C1 segment of cervical spinal cord (tissue), 14 donors: ENCODE data around the gene CHID1.

Experiments used
- DNase-seq, 14 donors: peaks; one replicate each; lab custom pipeline; 2025; lab: John Stamatoyannopoulos, UW

CHID1 gene

DNA sequence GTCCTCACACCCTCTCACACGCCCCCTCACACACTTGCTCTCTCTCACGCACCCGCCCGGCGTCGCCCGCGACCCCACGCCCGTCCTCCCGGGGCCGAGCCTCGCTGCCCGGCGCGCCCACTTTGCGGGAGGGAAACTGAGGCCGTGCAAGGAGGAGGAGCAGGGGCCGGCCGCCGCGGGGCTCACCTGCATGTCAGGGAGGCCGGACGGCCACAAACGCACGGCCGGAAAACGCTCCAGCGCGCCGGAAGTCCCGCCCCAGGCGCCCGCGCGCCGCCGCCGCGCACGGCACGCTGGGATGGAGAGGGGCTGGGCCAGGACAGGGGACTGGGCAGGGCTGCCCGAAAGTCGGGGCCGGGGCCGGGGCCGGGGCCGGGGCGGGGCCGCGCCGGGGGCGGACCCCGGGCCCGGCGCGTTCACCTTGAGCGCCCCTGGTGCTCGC, at the start of gene CHID1:
Gene CHID1 (minus strand): TSS at position 222 of the 442 bp plus-strand sequence. CDS start 5,994 bp downstream, outside the sequence.
- peak in 13 of 14 donors; percentile 52 to 93 (median 80) for DNase-seq

- DNase-seq, result no peak
Observed at GRCh38 chr11:959608-960007, 49.0 kb upstream of the CHID1 start.

DNA sequence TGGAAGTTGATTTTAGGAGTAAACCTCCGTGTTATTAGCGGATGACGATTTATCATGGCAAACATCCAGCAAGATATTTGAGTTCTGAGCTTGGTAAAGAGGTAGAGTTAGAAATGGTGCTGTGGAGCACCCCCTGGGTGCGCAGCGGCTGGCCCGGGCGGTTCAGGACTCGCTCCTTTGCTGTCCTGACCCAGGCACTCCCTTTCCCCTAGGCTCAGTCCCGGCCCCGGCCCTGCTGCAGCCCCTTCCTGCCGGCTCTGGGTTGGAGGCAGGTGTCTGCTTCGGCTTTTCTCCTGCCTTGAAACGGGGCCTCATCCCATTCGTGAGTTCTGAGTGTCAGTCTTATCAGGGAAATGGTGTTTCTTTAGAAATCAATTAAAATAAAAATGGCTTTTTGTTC, 48.4 kb upstream of the CHID1 start:
- no peak for DNase-seq

DNA sequence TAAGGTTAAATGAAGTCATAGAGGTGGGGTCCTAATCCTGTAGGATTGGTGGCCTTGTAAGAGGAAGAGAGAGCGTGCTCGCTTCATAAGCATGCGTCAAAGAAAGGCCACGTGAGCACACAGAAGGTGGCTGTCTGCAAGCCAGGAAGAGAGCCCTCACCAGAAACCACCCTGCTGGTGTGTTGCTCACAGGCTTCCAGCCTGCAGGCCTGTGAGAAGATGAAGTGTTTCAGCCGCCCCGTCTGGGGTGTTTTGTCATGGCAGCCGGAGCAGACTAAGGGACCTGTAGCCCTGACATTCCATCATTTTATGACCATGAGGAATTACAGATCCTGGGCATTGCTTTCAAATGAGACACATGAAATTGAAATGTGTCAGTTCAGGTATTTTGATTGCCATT, 47.5 kb upstream of the CHID1 start:
- no peak for DNase-seq

GRCh38 chr11:957212-957920, 46.8 kb upstream of the CHID1 start:
- no peak for DNase-seq

DNA sequence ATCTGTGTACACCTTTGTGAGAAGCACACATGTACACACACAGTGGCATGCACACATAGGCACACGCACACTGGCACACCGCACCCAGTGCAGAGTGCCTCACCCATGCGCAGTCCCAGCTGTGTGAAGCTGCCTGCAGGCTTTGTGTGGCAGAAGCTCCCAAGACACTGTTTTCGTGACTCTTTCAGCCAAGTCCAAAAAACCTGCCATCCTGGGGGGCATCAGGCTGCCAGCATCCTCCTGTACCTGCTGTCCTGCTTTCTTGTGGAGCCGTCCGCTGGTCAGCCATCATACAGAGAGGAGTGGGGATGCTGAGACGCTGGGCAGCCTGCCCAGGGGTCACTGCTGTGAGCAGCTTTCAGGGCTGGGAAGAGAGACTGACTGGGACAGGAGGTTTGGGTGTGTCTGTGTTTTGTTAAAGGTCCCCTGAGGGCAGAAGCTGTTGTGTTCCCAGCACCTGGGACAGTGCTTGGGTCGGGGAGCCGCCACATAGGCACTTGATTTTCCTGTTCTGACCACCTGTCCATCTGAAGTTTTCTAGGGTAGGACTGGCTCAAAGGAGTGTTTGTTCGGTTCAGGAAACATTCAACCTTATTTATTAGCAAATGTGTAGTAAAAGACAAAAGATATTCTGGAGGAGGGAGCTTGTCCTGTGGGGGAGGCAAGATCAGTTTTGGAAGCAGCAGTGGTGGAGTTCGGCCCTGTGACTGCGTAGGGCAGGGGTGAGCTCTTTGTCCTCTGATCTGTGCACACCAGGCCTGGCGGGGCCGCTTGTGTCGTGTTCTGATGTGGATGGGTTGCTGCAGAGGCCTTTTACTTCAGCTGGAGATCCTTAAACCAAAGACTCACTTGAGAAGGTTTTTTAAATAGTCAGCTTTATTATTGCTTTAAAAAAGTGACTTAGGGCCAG, 44.8 kb upstream of the CHID1 start:
- DNase-seq, result peak in 1 of 14 donors; percentile 67

- no peak for DNase-seq
Observed at GRCh38 chr11:954392-955153, 44.0 kb upstream of the CHID1 start.

DNA sequence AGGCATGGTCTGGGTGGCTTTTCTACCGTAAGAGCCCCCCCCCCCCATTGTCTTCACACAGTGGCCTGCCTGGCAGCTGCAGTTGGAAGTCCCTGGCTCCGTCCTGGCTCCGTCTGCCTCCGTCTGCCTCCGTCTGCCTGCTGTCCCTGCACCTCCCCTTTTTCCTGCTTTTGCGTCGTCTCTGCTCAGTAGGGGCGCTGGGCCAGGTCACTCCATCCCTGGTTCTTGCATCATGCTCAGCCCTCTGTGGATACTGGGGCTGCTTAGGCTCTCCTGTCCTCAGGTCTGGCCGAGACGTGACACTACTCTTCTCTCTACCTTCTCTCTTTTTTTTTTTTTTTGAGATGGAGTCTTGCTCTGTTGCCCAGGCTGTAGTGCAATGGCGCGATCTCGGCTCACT, 42.9 kb upstream of the CHID1 start:
- peak in 1 of 14 donors; percentile 72 for DNase-seq

DNA sequence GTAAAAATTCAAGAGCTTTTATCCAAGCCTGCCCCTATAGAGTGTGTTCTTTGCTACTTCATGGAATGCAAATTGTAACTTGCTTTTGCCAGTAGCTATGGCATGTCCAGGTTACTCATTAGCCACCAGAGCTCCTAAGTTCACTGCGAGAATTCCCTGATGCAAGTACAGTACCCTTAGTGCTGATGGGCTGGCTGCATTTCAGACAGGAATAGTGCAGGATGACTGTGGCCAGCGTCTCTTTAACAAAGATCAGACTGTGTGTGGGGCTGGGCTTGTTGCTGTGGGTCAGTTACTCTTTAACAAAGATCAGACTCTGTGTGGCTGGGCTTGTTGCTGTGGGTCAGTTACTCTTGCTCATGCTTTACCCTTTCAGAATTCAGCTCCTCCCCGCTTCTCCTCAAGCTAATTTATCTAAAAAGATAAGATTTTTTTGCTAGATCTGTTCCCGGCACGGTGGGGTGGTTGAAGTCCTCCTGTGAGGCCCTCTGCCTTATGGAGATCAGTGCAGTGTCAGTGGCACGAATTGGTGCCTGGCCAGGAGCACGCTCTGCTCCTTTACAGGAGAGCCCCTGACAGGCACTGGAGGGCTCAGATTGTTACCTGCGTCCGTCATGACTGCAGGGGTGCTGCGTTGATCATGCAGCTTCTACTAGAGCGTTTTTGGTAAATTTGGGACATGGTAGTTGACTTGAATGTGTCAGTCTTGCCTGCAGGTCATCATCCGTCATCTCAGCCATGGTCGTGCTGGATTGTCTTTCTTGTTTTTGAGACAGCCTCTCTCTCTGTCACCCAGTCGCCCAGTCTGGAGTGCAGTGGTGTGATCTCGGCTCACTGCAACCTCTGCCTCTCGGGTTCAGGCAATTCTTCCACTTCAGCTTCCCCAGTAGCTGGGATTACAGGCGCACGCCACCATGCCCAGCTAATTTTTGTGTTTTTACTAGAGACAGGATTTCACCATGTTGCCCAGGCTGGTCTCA, 42.1 kb upstream of the CHID1 start:
- DNase-seq, result peak in 4 of 14 donors; percentile 19 to 69 (median 48)

DNA sequence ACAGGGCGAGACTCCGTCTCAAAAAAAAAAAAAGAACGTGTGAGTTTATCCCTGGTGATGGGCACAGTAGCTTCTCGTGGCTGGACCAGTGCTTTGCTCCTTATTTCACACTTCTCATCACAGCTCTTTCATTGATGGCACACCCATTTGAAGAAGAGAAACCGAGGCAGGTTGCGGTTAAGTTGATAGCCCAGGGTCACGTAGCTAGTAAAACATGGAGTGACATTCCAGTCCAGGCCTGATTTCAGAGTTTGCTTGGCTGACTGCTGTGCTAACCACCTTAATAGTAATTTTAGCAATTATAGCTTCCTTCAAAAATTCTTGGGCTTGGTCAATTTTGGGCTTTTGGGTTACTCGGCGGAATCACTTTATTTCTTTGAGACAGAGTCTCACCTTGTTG, 40.9 kb upstream of the CHID1 start:
- no peak for DNase-seq

DNA sequence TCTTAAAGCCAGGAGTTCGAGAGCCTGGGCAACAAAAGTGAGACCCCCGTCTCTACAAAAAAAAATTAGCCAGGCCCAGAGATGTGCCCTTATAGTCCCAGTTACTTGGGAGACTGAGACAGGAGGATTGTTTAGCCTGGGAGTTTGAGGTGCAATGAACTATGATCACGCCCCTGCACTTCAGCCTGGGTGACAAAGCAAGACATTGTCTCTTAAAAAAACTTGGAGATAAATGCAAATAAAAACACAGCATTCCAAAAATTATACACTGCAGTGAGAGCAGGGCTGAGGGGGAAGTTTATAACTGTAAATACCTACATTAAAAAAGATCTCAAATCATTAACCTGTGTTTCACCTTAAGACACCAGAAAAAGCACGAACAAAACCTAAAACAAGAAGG, 37.1 kb upstream of the CHID1 start:
- DNase-seq, result no peak

- DNase-seq, result peak in 3 of 14 donors; percentile 25 to 39 (median 27)
Observed at GRCh38 chr11:945986-946385, 35.4 kb upstream of the CHID1 start.

DNA sequence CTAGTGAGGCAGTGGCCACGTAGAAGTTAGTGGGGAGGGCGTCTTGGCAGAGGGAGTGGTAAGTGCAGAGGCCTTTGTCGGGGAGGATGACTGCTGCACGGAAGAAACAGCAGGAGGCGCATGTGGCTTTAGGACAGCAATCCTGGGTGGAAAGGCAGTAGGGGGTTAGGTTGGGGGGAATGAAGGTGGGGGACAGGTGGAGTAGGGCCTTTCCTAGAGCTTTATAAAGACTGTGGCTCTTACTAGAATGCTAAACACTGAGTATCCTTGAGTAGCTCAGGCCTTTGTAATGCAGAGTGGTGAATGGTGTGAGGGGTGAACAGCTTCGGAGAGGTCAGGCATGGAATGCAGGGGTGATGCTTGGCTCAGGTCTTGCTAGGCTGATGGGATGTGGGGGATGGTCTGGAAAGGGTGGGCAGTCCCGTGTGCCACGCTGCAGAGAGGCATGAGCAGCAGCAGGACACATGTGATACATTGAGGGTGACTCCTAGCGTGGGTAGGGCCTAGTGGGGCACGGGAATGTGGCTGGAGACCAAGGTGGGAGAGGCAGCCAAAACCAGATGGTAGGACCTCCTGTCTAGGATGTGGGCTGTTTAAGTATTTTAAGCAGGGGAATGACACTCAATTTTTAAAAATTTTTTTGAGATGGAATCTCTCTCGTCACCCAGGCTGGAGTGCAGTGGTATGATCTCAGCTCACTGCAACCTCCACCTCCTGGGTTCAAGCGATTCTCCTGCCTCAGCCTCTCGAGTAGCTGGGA, 34.3 kb upstream of the CHID1 start:
- DNase-seq, result peak in 1 of 14 donors; percentile 37

DNA sequence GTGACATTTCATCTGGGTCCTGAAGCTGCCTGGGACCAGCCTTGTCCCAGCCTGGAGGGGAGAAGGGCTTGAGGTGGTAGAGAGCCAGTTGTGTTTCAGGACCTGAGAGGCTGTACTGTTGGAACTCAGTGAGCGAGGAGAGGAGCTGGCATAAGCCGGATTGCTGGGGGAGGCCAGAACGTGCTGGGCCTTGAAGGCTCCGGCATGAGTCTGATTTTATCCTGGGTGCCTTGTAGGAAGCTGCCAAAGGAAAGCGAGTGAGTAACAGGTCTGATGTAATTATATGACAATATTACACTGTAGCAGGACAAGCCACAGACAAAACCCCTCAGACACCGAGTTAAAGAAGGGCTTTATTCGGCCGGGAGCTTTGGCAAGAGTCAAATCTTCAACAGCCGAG, 32.2 kb upstream of the CHID1 start:
- peak in 5 of 14 donors; percentile 18 to 51 (median 31) for DNase-seq

GRCh38 chr11:940496-941135, 30.0 kb upstream of the CHID1 start:
- DNase-seq, result peak in 1 of 14 donors; percentile 50

DNA sequence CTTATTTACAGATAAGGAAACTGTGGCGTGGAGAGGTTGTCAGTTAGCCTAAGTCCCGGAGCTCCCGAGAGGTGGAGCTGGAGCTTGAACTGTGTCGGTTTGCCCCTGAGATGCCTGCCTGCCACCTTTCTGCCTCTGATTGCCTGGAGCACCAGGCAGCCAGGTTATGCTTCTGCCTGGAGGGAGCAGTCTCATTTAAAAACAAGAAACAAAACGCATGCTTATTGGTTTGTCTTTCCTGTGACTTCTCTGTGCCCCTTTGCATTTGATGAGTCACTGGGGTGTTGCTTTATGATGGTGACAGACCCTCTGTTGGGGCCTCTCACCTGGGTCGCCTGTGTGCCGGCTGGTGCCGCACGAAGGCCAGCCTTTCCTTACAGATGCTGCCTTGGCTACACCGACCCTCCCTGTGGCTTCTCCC, 27.2 kb upstream of the CHID1 start:
- DNase-seq, result no peak

- no peak for DNase-seq
Observed at GRCh38 chr11:936199-936598, 25.6 kb upstream of the CHID1 start.

DNA sequence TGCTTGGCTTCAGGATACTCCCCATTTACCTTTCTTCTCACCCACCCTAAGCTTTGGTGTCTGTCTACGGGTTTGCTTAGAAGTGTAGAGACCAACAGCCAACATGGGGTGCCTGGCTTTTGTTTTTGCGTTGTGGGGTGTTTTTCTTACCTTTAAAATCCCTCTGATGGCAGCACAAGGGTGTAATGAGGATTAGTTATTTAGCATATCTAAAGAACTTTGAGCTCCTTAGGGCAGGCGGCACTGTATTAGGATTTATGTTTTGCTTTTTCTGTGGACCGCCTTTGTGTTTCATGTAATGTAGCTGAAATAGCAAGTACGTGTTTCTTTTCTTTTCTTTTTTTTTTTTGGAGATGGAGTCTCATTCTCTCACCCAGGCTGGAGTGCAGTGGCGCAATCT, 23.9 kb upstream of the CHID1 start:
- DNase-seq, result no peak

DNA sequence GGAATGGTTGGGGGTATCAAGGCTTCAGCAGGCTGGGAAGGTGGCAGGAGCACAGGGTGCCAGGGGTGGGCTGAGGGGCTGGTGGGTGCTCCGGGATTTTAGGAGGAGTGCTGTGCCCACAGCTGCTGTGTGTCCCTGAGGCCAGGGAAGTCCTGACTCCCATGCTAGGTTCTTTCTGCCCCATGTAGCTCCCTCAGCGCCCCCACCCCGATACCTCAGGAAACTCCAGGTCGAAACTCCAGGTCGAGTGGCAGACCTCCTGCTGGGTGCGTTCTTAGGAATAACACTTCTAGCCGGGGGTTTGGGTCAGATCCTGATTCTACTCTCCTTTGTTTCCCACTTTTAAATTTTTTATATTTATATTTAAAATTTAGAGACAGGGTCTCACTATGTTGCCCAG, 23.3 kb upstream of the CHID1 start:
- no peak for DNase-seq
